Measurements from ENCODE around the gene ITGB3.

ITGB3 gene

DNA sequence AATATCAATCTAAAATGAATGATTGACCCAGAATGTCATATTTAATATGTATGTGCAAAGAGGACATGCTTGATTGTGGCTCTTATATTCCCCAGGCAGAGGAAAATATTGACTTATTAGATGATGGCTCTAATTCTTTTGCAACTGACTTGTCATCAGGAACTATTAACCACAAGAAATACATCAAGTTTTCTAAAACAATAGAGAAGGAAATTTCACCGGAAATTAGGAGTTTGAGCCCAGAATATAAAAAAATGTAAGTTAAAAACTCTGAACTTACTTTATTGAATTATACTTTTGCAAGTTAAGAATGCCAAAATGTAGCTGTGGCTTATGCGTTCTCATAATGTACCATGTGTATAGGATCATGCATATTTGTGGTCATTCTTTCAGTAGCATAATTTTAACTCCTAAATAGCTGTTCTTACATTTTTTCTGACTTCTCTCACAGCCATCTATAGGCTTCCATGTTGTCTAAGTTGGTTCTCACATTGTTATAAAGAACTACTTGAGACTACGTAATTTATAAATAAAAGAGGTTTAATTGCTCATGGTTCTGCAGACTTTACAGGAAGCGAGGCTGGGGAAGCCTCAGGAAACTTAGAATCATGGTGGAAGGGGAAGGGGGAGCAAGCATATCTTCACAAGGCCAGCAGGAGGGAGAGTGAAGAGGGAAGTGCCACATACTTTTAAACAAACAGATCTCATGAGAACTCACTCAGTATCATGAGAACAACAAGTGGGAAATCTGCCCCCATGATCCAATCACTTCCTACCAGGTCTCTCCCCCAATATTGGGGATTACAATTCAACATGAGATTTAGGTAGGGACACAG, 81.7 kb downstream of the ITGB3 start:
- no peak for DNase-seq (ENCODE audit: low read depth in 2 of 2)

- DNase-seq (ENCODE audit: low read depth in 2 of 2), result no peak
Measured at GRCh38 chr17:47338026-47338425, 84.4 kb downstream of the ITGB3 start.

- DNase-seq (ENCODE audit: low read depth in 2 of 2), result no peak
Measured at GRCh38 chr17:47352848-47353247, 99.2 kb downstream of the ITGB3 start.

- DNase-seq (ENCODE audit: low read depth in 2 of 2), result no peak
Measured at GRCh38 chr17:47358652-47359051, 105.0 kb downstream of the ITGB3 start.
